HFF-Myc (cell line): Measurements from ENCODE around the gene CARHSP1.

Experiments used
- DNase-seq: peaks from one replicate; pipeline ENCODE4 v3.0.0-alpha.2; 2011; ENCODE audit warnings: low read depth; ENCODE audit errors: extremely low read depth
- H3K4me3 ChIP-seq: replicated peaks from 2 replicates; pipeline ENCODE4 v1.5.1; 2011; ENCODE audit warnings: low read depth, mild to moderate bottlenecking, control low read depth, low read length
- CTCF ChIP-seq: IDR thresholded peaks from 2 replicates; pipeline ENCODE4 v1.5.1; 2012; ENCODE audit warnings: mild to moderate bottlenecking, low read depth, low read length, control low read depth; ENCODE audit errors: missing control alignments

Gene CARHSP1

GRCh38 chr16:8858994-8859912 is 9.6 kb downstream of the CARHSP1 start:
- TF ChIP-seq CTCF = no peak
- no peak for DNase-seq
- no peak overlapping the region for H3K4me3 ChIP-seq

- no peak overlapping the region for H3K4me3 ChIP-seq
- TF ChIP-seq CTCF = no peak
- DNase-seq = no peak
Observed at GRCh38 chr16:8855972-8856371, 12.8 kb downstream of the CARHSP1 start.

- no peak for DNase-seq
- TF ChIP-seq CTCF = peak; percentile 32
- H3K4me3 ChIP-seq = no peak overlapping the region
Observed at GRCh38 chr16:8855051-8855786, 13.6 kb downstream of the CARHSP1 start.

- H3K4me3 ChIP-seq = no peak overlapping the region
- DNase-seq = no peak
- TF ChIP-seq CTCF = no peak
Observed at GRCh38 chr16:8854298-8854948, 14.4 kb downstream of the CARHSP1 start.

GRCh38 chr16:8853611-8854010 is 15.2 kb downstream of the CARHSP1 start:
- DNase-seq = no peak
- no peak overlapping the region for H3K4me3 ChIP-seq
- TF ChIP-seq CTCF = no peak

GRCh38 chr16:8853150-8853549 is 15.7 kb downstream of the CARHSP1 start:
- no peak overlapping the region for H3K4me3 ChIP-seq
- no peak for TF ChIP-seq CTCF
- no peak for DNase-seq
